Measurements from ENCODE around the gene WFDC5.
A peak's percentile ranks its signal among the peaks of the same experiment; 100 is the strongest.

Gene WFDC5

GRCh38 chr20:45113865-45114264 is 1.1 kb downstream of the WFDC5 start:
- DNase-seq: no peak

- no peak for DNase-seq
Observed at GRCh38 chr20:45112754-45113153, 2.2 kb downstream of the WFDC5 start.

GRCh38 chr20:45111799-45112471 is 3.0 kb downstream of the WFDC5 start:
- no peak for DNase-seq

GRCh38 chr20:45111285-45111684 is 3.7 kb downstream of the WFDC5 start:
- no peak for DNase-seq

GRCh38 chr20:45110301-45110700 is 4.7 kb downstream of the WFDC5 start:
- DNase-seq: no peak

- no peak for DNase-seq
Observed at GRCh38 chr20:45109634-45110033, 5.3 kb downstream of the WFDC5 start.

GRCh38 chr20:45105317-45105716 is 9.7 kb downstream of the WFDC5 start:
- no peak for DNase-seq

GRCh38 chr20:45104786-45105185 is 10.2 kb downstream of the WFDC5 start:
- DNase-seq: peak; percentile 9

- no peak for DNase-seq
Observed at GRCh38 chr20:45103072-45103471, 11.9 kb downstream of the WFDC5 start.

GRCh38 chr20:45101333-45101850 is 13.6 kb downstream of the WFDC5 start:
- DNase-seq: no peak

- no peak for DNase-seq
Observed at GRCh38 chr20:45100563-45101245, 14.3 kb downstream of the WFDC5 start, which contains the start of gene KCNS1. Gene KCNS1 (minus strand): TSS chr20:45101127. CDS start chr20:45099236, 1,891 bp downstream.

- DNase-seq: no peak
Observed at GRCh38 chr20:45098103-45098773, 16.7 kb downstream of the WFDC5 start.

GRCh38 chr20:45097485-45098102 is 17.4 kb downstream of the WFDC5 start:
- no peak for DNase-seq

- DNase-seq: no peak
Observed at GRCh38 chr20:45096781-45097180, 18.2 kb downstream of the WFDC5 start.

GRCh38 chr20:45095805-45096238 is 19.2 kb downstream of the WFDC5 start:
- DNase-seq: peak; percentile 11

GRCh38 chr20:45094864-45095574 is 20.0 kb downstream of the WFDC5 start:
- DNase-seq: no peak

- no peak for DNase-seq
Observed at GRCh38 chr20:45094201-45094600, 20.8 kb downstream of the WFDC5 start.

GRCh38 chr20:45092898-45093297 is 22.1 kb downstream of the WFDC5 start:
- DNase-seq: no peak

GRCh38 chr20:45091366-45091765 is 23.6 kb downstream of the WFDC5 start:
- no peak for DNase-seq

GRCh38 chr20:45090481-45090880 is 24.5 kb downstream of the WFDC5 start:
- DNase-seq: no peak

GRCh38 chr20:45088247-45088646 is 26.7 kb downstream of the WFDC5 start:
- no peak for DNase-seq

- DNase-seq: no peak
Observed at GRCh38 chr20:45087814-45088213, 27.2 kb downstream of the WFDC5 start.

Data from GF-D8 (cell line).